Glomerular visceral epithelial cell (primary cell): ENCODE data around the gene ERCC2.
A peak's percentile ranks its signal among the peaks of the same experiment; 100 is the strongest.
"Not testable (repeated sequence)": the region's sequence is repeated elsewhere in the genome, so short reads cannot be mapped to it uniquely, and the experiment has no call there.

ENCODE experiments used
- DNase-seq: peaks from one replicate; pipeline ENCODE4 v3.0.0-alpha.2; 2016; ENCODE audit errors: extremely low spot score

The ERCC2 gene

GRCh38 chr19:45370410-45371204 lies at the start of gene ERCC2:
ERCC2 (minus strand) TSS chr19:45370573; CDS start chr19:45370540, 33 bp downstream.
- DNase-seq, result peak; percentile 99

- DNase-seq, result no peak
Observed at GRCh38 chr19:45419895-45420294, 49.5 kb upstream of the ERCC2 start.

DNA sequence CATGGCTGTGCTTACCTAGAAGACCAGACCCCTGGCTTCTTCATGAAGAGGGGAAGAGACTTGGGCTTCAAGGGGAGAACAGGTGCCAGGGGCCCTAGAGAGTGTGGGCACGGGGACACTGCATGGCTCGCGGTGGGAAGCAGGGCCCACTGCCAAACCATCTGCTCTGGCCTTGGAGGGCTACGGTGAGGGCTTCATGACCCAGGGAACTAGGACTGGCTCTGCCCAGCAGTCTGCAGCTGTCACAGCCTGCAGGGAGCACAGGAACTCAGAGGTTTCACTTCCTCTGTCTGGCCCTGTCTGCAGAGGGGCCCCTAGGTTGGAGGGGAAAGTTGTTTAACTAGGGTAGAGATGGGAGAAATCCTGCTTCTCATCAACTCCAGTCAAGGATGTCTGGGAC lies 49.0 kb upstream of the ERCC2 start:
- no peak for DNase-seq

- DNase-seq, result no peak
Observed at GRCh38 chr19:45418802-45419201, 48.4 kb upstream of the ERCC2 start.

DNA sequence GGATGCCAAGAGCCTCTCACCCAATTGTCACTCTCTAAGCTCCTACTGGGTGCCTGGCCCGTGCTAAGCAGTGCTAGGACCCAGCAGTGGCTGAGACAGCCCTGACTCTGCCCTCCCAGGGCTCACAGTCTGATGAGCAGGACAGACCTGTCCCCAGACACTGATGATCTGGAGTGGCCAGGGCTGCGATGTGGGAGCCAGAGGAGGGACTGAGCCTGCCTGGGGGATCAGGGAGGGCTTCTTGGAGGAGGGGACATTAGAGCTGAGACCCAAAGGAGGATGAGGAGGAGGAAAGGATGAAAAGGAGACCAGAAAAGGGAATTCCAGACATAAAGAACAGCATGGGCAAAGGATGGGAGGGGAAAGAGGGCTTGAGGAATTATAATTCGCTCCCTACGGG lies 46.8 kb upstream of the ERCC2 start:
- no peak for DNase-seq

GRCh38 chr19:45414468-45414867 lies 44.1 kb upstream of the ERCC2 start:
- DNase-seq, result no peak

DNA sequence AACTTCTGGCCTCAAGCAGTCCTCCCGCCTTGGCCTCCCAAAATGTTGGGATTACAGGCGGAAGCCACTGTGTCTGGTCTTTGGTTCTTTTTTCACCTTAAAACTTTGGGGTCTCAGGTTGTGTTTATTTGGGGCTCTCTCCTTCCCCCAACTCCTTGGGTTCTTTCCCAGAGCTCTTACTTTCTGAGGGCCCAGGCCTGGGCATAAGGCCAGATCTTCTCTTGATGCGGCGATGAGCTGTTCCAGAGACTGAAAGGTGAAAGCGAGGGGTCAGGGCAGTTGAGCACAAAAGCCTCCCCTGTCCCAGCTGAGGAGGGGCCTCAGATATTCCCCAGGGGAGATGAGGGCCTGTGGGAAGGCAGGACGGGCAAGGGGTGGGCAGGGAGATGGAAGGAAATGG lies 43.1 kb upstream of the ERCC2 start:
- DNase-seq, result no peak

DNA sequence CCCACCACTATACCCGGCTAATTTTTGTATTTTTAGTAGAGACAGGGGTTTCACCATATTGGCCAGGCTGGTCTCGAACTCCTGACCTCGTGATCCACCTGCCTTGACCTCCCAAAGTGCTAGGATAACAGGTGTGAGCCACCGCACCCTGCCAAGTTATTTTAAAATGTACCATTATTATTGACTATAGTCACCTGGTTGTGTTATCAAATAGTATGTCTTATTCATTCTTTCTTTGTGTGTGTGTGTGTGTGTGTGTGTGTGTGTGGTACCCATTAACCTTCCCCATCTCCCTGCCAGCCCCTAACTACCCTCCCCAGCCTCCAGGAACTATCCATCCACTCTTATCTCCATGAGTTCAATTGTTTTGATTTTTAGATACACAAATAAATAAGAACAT lies 40.0 kb upstream of the ERCC2 start:
- DNase-seq, result not testable (repeated sequence)

GRCh38 chr19:45409557-45409920 lies 39.2 kb upstream of the ERCC2 start:
- no peak for DNase-seq

DNA sequence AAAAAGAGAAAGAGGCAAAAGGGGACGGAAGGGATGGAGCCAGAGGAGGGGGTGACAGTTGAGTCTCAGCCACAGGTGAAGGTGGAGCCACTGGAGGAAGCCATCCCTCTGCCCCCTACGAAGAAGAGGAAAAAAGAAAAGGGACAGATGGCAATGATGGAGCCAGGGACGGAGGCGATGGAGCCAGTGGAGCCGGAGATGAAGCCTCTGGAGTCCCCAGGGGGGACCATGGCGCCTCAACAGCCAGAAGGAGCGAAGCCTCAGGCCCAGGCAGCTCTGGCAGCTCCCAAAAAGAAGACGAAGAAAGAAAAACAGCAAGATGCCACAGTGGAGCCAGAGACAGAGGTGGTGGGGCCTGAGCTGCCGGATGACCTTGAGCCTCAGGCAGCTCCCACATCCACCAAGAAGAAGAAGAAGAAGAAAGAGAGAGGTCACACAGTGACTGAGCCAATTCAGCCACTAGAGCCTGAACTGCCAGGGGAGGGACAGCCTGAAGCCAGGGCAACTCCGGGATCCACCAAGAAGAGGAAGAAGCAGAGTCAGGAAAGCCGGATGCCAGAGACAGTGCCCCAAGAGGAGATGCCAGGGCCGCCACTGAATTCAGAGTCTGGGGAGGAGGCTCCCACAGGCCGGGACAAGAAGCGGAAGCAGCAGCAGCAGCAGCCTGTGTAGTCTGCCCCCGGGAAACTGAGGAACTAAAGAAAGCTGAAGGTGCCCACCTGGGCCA lies 38.6 kb upstream of the ERCC2 start:
- DNase-seq, result no peak

GRCh38 chr19:45408121-45408520 lies 37.7 kb upstream of the ERCC2 start:
- DNase-seq, result no peak

DNA sequence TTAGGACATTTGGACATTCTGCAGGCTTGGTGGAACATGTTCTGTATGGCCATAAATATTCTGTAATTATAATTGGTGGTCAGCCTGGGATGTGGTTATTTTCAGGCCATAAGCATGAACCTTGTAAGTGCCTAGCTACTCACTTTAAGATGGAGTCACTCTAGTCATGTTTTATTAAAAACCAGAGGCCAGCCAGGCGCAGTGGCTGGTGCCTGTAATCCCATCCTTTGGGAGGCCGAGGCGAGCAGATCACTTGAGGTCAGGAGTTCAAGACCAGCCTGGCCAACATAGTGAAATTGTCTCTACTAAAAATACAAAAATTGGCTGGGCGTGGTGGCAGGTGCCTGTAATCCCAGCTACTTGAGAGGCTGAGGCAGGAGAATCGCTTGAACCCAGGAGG lies 37.2 kb upstream of the ERCC2 start:
- not testable (repeated sequence) for DNase-seq

DNA sequence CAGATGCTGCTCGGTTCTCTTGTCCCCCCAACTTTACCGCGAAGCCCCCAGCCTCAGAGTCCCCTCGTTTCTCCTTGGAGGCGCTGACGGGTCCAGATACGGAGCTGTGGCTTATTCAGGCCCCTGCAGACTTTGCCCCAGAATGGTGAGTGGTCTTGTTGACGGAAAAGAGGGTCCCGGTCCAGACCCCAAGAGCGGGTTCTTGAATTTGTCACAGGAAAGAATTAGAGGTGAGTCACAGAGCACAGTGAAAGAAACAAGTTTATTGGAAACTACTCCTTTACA lies 36.7 kb upstream of the ERCC2 start:
- DNase-seq, result no peak

DNA sequence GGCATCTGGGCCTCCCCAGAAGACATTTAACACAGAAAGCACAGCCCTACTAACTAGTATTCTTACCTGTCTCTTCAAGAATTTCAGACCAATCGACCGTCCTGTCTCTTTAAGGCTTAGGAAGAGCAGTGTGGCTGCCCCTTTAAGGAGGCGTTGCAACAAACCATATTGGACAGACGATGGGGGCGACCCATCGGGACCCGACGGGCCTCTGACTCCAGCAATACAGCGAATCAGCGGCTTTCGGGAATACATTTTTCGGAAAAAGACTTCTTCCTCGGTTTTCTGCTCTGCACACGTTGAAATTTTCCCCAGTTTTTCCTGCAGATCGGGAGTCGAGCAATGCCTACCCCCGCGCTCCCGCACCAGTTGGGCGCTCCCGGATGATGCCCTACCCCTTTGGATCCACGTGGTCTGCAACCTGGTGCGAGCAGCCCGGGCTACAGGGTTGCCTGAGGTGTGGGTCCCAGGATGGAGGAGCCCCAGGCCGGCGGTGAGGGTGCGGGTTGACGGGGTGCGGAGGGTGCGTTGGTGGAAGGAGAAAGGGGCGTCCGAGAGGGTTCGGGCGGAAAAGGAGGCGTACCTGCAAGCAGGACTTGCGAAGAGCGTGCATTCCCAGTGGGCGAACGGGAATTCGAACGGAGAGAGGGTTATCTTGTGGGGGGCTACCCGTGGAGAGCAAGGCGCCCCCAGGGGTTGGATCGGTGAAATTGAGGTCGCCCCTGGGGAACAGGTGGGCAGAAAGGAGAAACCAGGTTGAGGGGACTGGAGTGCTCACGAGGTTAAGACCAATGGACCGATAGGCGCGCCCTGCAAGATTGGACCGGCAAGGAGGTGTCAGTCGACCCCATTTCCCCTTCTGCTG lies 36.1 kb upstream of the ERCC2 start, which contains the start of gene POLR1G:
Gene POLR1G (plus strand): TSS at position 419 of the 865 bp plus-strand sequence. CDS start 53 bp downstream, at position 472.
- DNase-seq, result peak; percentile 79

GRCh38 chr19:45405435-45406225 lies 35.3 kb upstream of the ERCC2 start:
- DNase-seq, result peak; percentile 92

GRCh38 chr19:45404557-45405434 lies 34.4 kb upstream of the ERCC2 start, which contains the start of gene PPP1R13L:
PPP1R13L (minus strand) TSS chr19:45405069; CDS start chr19:45398318, 6,751 bp downstream.
- DNase-seq, result peak; percentile 95

DNA sequence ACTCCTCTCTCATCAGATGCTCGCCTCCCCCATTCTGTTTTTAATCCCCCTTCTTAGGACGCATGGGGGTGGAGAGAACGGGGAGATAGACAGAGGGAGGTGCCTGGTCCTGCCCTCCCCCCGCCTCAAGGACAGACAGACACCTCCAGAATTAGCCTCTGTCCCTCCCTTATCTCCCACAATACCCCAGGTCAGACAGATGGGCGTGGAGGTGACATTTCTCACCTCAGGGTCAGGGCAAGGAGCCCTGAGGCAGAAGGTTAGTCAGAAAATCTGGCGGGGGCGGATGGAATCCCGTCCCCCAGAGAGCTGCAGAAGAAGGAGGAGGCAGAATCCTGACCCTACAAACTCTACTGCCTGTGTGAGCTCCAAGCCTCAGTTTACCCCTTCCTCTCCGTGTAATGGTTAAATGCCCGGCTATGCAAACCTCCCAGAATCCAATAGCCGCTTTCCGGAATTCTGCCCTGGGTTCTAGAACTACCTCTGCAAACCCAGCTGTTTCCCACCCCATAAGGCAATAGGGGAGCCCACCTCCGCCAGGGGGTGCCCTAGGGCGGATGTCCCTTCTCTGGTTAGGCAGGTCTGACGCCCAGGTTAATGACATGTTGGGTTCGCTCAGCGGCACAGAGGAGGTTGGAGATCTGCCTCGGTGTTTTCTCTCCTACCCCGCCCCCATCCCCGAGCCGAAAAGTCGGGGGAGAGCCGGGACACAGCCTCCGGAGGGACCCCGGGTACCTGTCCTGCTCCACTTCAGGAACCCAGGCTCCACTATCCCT lies 33.6 kb upstream of the ERCC2 start:
- DNase-seq, result peak; percentile 81

- DNase-seq, result no peak
Observed at GRCh38 chr19:45403272-45403671, 32.9 kb upstream of the ERCC2 start.

- DNase-seq, result peak; percentile 64
Observed at GRCh38 chr19:45402298-45403061, 32.1 kb upstream of the ERCC2 start.
